Testis (tissue), 5 donors: Measurements from ENCODE around the gene PCDHA6. TPM values are rescaled to one million over a fixed set of nuclear protein-coding genes. Genes with fewer than 3 reads are reported as not detected.
"Not testable (repeated sequence)": the region's sequence is repeated elsewhere in the genome, so short reads cannot be mapped to it uniquely, and the experiment has no call there.

ENCODE experiments used
- DNase-seq: peaks from one replicate; pipeline ENCODE4 v3.0.0-alpha.2; 2019
- H3K27ac ChIP-seq, 2 donors: fragments of 200-600 bp; sonication (generic); one replicate each; pipeline ENCODE4 v1.5.1; 2019
- H3K27me3 ChIP-seq: fragments of 200-600 bp; sonication (generic); one replicate; pipeline ENCODE4 v1.5.1; 2019
- H3K36me3 ChIP-seq: fragments of 200-600 bp; sonication (generic); one replicate; pipeline ENCODE4 v1.5.1; 2017; ENCODE audit warnings: low read depth; ENCODE audit errors: missing control alignments
- H3K4me1 ChIP-seq: fragments of 200-600 bp; sonication (generic); one replicate; pipeline ENCODE4 v1.5.1; 2019
- H3K4me3 ChIP-seq, 2 donors: fragments of 200-600 bp; sonication (generic); one replicate each; pipeline ENCODE4 v1.5.1; 2017 to 2019
- H3K9me3 ChIP-seq: fragments of 200-600 bp; sonication (generic); one replicate; pipeline ENCODE4 v1.5.1; 2017
- CTCF ChIP-seq, 3 experiments: fragments of 450-650 bp in 2 of 3; fragments of 200-600 bp in 1 of 3; sonication (generic) in 1 of 3; IDR thresholded peaks; one replicate each; pipeline ENCODE4 v1.5.1; 2016 to 2019; ENCODE audit warnings: antibody characterized with exemption in 3 of 3, mild to moderate bottlenecking in 2 of 3, moderate library complexity in 1 of 3
- POLR2A ChIP-seq: fragments of 450-650 bp; IDR thresholded peaks from one replicate; pipeline ENCODE4 v1.6.1; 2017; ENCODE audit warnings: antibody characterized with exemption, mild to moderate bottlenecking, moderate library complexity
- WGBS, 2 donors: methylation state at CpG; one replicate each; pipeline ENCODE4 v1.1.5; 2018; 5-methylcytosine and 5-hydroxymethylcytosine counted together
- intact Hi-C: fragments of 100-400 bp; cut with DNase I; formaldehyde crosslinking; loops from one replicate; pipeline ENCODE4 v1.15.1; 2023; ENCODE audit warnings: low total_unique reads
- long read RNA-seq, 2 donors: transcript quantifications; one replicate each; lab custom pipeline, GENCODE V29; 2026
- polyA plus RNA-seq: library from polyadenylated mRNA; stranded (reverse); fragments of 350-450 nt; fragmentation: Illumina TruSeq; extraction: RNeasy Lipid Tissue Mini Kit (QIAGEN cat#74804); gene quantifications from one replicate; pipeline ENCODE4 v1.2.3, GENCODE V29; 2014; ENCODE audit warnings: low read depth, low replicate concordance; ENCODE audit not compliant: insufficient read depth
- total RNA-seq, 2 donors: library from RNA; depleted of rRNA; stranded (reverse); fragments of >200 nt; gene quantifications; one replicate each; pipeline ENCODE4 v1.2.3, GENCODE V29; 2016

The PCDHA6 gene
- total RNA-seq = 1 to 10 TPM; 2.3 to 4.6 TPM
- 0.88 TPM for polyA plus RNA-seq
- long read RNA-seq, donor 1 = 0 reads
- long read RNA-seq, donor 2 = 0 reads

- Histone ChIP-seq H3K4me1 (no peaks in the 10 kb centered on the region), H3K27me3 (no peaks in the 10 kb centered on the region), H3K4me3 (peak within 1 kb of the TSS; percentile 6 to 33), H3K9me3 (no peaks in the 10 kb centered on the region), H3K36me3 (no peaks in the 10 kb centered on the region), H3K27ac (no peak within 1 kb of the TSS)
- 12 to 18% methylated on average over 19 to 27 of the region's 27 CpGs for WGBS, 2 donors
- TF ChIP-seq POLR2A (no peak), CTCF (IDR thresholded peaks at IDR 0.05) (peak in 2 of 3 experiments; percentile 5 to 13)
- DNase-seq = no peak
- intact Hi-C loops = no loop called here
Measured at GRCh38 chr5:140827704-140828361, at the start of gene PCDHA6. Gene PCDHA6, plus strand, starts transcription at chr5:140827960. Its CDS starts 132 bp downstream, at chr5:140828092.

- no peak for DNase-seq
- no peak overlapping the region for H3K4me3 ChIP-seq
- H3K4me1 ChIP-seq = no peaks in the 10 kb centered on the region
- no peaks in the 10 kb centered on the region for H3K9me3 ChIP-seq
- TF ChIP-seq POLR2A = no peak
- TF ChIP-seq CTCF (IDR thresholded peaks at IDR 0.05) = no peak
- 83 to 94% methylated on average over 1 of the region's 1 CpG for WGBS, 2 donors
- H3K27ac ChIP-seq = no peak overlapping the region
- H3K36me3 ChIP-seq = no peaks in the 10 kb centered on the region
- no peaks in the 10 kb centered on the region for H3K27me3 ChIP-seq
- intact Hi-C loops = no loop called here
Measured at GRCh38 chr5:140780512-140780911, 47.2 kb upstream of the PCDHA6 start.

GRCh38 chr5:140785905-140786686 lies 41.7 kb upstream of the PCDHA6 start, which contains the start of gene PCDHA1:
Gene PCDHA1, plus strand, starts transcription at chr5:140786140.
- peaks cover 4% of the 10 kb centered on the region for H3K27me3 ChIP-seq
- TF ChIP-seq POLR2A (no peak), CTCF (IDR thresholded peaks at IDR 0.05) (no peak)
- no peaks in the 10 kb centered on the region for H3K9me3 ChIP-seq

GRCh38 chr5:140787422-140787821 lies 40.3 kb upstream of the PCDHA6 start:
- intact Hi-C loops, H3K9me3 ChIP-seq, H3K36me3 ChIP-seq, H3K4me1 ChIP-seq, H3K27ac ChIP-seq, H3K4me3 ChIP-seq, H3K27me3 ChIP-seq: not testable (repeated sequence)
- WGBS, 2 donors = 21 to 31% methylated on average over 44 of the region's 44 CpGs
- DNase-seq = peak; percentile 16

More at GRCh38 chr5:140785905-140786686, 41.7 kb upstream of the PCDHA6 start, which contains the start of gene PCDHA1:
- intact Hi-C loops = no loop called here
- DNase-seq = peak; percentile 14
- no peaks in the 10 kb centered on the region for H3K36me3 ChIP-seq
- H3K27ac ChIP-seq = no peak within 1 kb of the TSS
- 15 to 24% methylated on average over 21 to 29 of the region's 29 CpGs for WGBS, 2 donors
- H3K4me1 ChIP-seq = no peaks in the 10 kb centered on the region
- H3K4me3 ChIP-seq = no peak within 1 kb of the TSS

GRCh38 chr5:140787849-140788504 lies 39.8 kb upstream of the PCDHA6 start:
- H3K36me3 ChIP-seq, H3K9me3 ChIP-seq, intact Hi-C loops, H3K27ac ChIP-seq, H3K4me1 ChIP-seq, H3K27me3 ChIP-seq, H3K4me3 ChIP-seq: not testable (repeated sequence)
- DNase-seq = peak; percentile 18
- 17 to 27% methylated on average over 14 to 57 of the region's 70 CpGs for WGBS, 2 donors
